ENCODE results near the gene ARHGAP12.

DNA sequence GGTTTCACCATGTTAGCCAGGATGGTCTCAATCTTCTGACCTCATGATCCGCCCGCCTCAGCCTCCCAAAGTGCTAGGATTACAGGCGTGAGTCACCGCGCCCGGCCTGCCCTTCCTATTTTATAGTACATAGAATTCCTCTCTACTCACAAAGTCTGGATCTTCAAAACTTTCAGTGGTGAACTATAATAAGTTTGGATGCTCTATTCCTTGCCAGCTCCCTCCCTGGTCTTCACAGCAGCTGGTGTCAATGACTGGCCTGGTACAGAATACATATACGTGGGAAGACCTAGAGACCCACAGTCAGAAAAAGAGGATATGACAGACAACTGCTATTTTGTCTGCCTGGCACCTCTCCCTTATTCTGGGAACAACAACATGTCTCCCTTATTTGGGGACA, 40.8 kb downstream of the ARHGAP12 start:
- no peak for TF ChIP-seq CTCF (IDR thresholded peaks at IDR 0.05; ENCODE audit: insufficient read depth, low read length)
- no peak for TF ChIP-seq GABPA (IDR thresholded peaks at IDR 0.05; ENCODE audit: low read depth)
- no peak for TF ChIP-seq POLR2AphosphoS5 (IDR thresholded peaks at IDR 0.05; ENCODE audit: low read depth)
